ENCODE results near the gene CACFD1.

Gene CACFD1

GRCh38 chr9:133464638-133465037 lies 4.9 kb downstream of the CACFD1 start:
- TF ChIP-seq FOXP2 (optimal IDR thresholded peaks at IDR 0.05; ENCODE audit: borderline replicate concordance, extremely low read depth, extremely low read length, insufficient read depth): no peak
- no peak for TF ChIP-seq TAF1 (IDR thresholded peaks at IDR 0.05; ENCODE audit: borderline replicate concordance, insufficient read depth, low read length)
- no peak for TF ChIP-seq SIN3A (IDR thresholded peaks at IDR 0.05; ENCODE audit: borderline replicate concordance, insufficient read depth, low read length)
- TF ChIP-seq POLR2AphosphoS5 (IDR thresholded peaks at IDR 0.05; ENCODE audit: low read depth, low read length): no peak
- no peak for TF ChIP-seq REST (IDR thresholded peaks at IDR 0.05; ENCODE audit: insufficient read depth in 1 of 2, low read depth in 2 of 2, low read length in 2 of 2)

- TF ChIP-seq SIN3A (IDR thresholded peaks at IDR 0.05; ENCODE audit: borderline replicate concordance, insufficient read depth, low read length) (no peak), FOXP2 (optimal IDR thresholded peaks at IDR 0.05; ENCODE audit: borderline replicate concordance, extremely low read depth, extremely low read length, insufficient read depth) (no peak), TAF1 (IDR thresholded peaks at IDR 0.05; ENCODE audit: borderline replicate concordance, insufficient read depth, low read length) (no peak), REST (IDR thresholded peaks at IDR 0.05; ENCODE audit: insufficient read depth in 1 of 2, low read depth in 2 of 2, low read length in 2 of 2) (no peak), POLR2AphosphoS5 (IDR thresholded peaks at IDR 0.05; ENCODE audit: low read depth, low read length) (no peak)
Observed at GRCh38 chr9:133465984-133466383, 6.2 kb downstream of the CACFD1 start.

GRCh38 chr9:133467101-133467500 lies 7.3 kb downstream of the CACFD1 start:
- TF ChIP-seq TAF1 (IDR thresholded peaks at IDR 0.05; ENCODE audit: borderline replicate concordance, insufficient read depth, low read length) (no peak), REST (IDR thresholded peaks at IDR 0.05; ENCODE audit: insufficient read depth in 1 of 2, low read depth in 2 of 2, low read length in 2 of 2) (no peak), SIN3A (IDR thresholded peaks at IDR 0.05; ENCODE audit: borderline replicate concordance, insufficient read depth, low read length) (no peak), FOXP2 (optimal IDR thresholded peaks at IDR 0.05; ENCODE audit: borderline replicate concordance, extremely low read depth, extremely low read length, insufficient read depth) (no peak), POLR2AphosphoS5 (IDR thresholded peaks at IDR 0.05; ENCODE audit: low read depth, low read length) (no peak)

- TF ChIP-seq POLR2AphosphoS5 (IDR thresholded peaks at IDR 0.05; ENCODE audit: low read depth, low read length) (no peak), SIN3A (IDR thresholded peaks at IDR 0.05; ENCODE audit: borderline replicate concordance, insufficient read depth, low read length) (no peak), TAF1 (IDR thresholded peaks at IDR 0.05; ENCODE audit: borderline replicate concordance, insufficient read depth, low read length) (no peak), REST (IDR thresholded peaks at IDR 0.05; ENCODE audit: insufficient read depth in 1 of 2, low read depth in 2 of 2, low read length in 2 of 2) (no peak), FOXP2 (optimal IDR thresholded peaks at IDR 0.05; ENCODE audit: borderline replicate concordance, extremely low read depth, extremely low read length, insufficient read depth) (no peak)
Observed at GRCh38 chr9:133468374-133468773, 8.6 kb downstream of the CACFD1 start.
